Osteocyte (in vitro differentiated cells): ENCODE results near the gene TRIM38. TPM values are rescaled to one million over a fixed set of nuclear protein-coding genes. Genes with fewer than 3 reads are reported as not detected.

ENCODE experiments used
- DNase-seq: peaks from one replicate; pipeline ENCODE4 v3.0.0; 2021; ENCODE audit warnings: mixed read lengths; ENCODE audit not compliant: unreplicated experiment; ENCODE audit errors: extremely low spot score
- H3K27ac Mint-ChIP-seq: one replicate; pipeline ENCODE4 v1.8.0; 2021; ENCODE audit warnings: mild to moderate bottlenecking, mixed read lengths; ENCODE audit not compliant: unreplicated experiment
- H3K27me3 Mint-ChIP-seq: one replicate; pipeline ENCODE4 v1.8.0; 2021; ENCODE audit warnings: mixed read lengths; ENCODE audit not compliant: unreplicated experiment
- H3K36me3 Mint-ChIP-seq: one replicate; pipeline ENCODE4 v1.8.0; 2021; ENCODE audit warnings: mixed read lengths; ENCODE audit not compliant: unreplicated experiment
- H3K4me1 Mint-ChIP-seq: one replicate; pipeline ENCODE4 v1.8.0; 2021; ENCODE audit warnings: mixed read lengths; ENCODE audit not compliant: unreplicated experiment
- H3K4me3 Mint-ChIP-seq: one replicate; pipeline ENCODE4 v1.8.0; 2021; ENCODE audit warnings: mild to moderate bottlenecking, moderate library complexity, mixed read lengths; ENCODE audit not compliant: unreplicated experiment
- H3K9me3 Mint-ChIP-seq: one replicate; pipeline ENCODE4 v1.8.0; 2021; ENCODE audit warnings: mixed read lengths; ENCODE audit not compliant: unreplicated experiment
- CTCF ChIP-seq: fragments of 200-600 bp; sonication (generic); IDR thresholded peaks from 2 replicates; pipeline ENCODE4 v1.5.0; 2021; ENCODE audit warnings: antibody characterized with exemption, mild to moderate bottlenecking, moderate library complexity
- total RNA-seq: library from RNA; stranded (reverse); gene quantifications from 2 replicates; pipeline ENCODE4 v1.2.1, GENCODE V29; 2021

Gene TRIM38
- total RNA-seq, 1 donor from 2014 or later = 8.4 TPM

DNA sequence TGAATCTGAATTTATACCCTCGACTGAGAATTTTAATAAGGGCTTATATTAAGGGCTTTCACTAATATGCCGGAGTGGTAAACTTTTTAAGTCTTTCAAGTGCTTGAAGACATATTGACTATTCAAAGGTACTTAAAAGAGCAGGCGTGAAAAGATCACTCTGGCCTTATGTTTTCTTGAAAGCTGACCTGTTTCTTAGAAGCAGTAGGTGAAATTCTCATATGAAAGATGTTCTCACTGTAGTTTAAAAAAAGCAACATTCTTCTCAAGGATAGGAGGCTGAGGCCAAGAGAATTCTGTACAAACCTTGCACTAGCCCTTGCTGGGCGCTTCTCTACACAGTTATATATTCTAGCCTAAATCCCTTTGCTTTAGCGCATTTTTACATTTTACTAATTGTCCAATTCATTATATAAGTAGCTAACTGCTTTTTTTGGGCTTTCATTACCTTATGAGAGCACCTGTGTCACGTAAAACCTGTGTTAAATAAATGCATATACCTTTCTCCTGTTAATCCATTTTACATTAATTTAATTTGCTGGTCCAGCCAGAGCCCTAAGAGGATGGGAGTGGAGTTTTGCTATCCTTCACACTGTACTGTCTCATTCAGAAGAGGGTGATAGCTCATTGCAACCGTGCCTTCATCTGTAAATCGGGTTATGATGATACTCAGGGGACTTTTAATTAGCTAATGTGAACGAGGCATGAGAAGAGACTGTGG, 65.0 kb downstream of the TRIM38 start:
- no peak for TF ChIP-seq CTCF
- no peak for DNase-seq
- Mint-ChIP-seq H3K4me3 (peak overlapping the region; percentile 93), H3K27ac (peak overlapping the region; percentile 98), H3K36me3 (no peaks in the 10 kb centered on the region), H3K4me1 (peaks cover 37% of the 10 kb centered on the region), H3K27me3 (no peaks in the 10 kb centered on the region), H3K9me3 (no peaks in the 10 kb centered on the region)

DNA sequence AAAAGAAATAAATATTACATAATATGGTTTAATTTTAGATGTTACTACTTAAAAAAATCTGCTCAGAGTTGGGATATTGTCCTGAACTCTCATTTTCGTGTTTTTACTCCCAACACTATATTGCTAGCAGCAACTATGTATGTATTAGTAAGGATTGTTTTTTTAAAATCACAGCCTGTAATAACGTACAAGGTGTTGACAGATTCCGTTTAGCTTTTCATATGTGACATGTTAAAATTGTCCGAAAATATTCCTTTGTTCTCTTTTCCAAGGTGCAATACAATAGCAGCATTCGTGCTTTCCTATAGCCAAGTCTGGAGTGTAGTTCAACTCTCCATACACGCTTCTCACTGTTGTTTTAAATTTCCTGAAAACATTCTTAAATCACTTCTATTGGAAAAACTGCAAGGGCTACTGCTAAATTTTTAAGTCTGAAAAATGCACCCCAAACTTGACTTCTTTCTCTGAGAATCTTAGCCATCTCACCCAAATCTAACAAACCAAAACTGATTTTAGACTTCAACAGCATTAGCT, 65.7 kb downstream of the TRIM38 start:
- Mint-ChIP-seq H3K27me3 (no peaks in the 10 kb centered on the region), H3K4me1 (peaks cover 36% of the 10 kb centered on the region), H3K9me3 (no peaks in the 10 kb centered on the region), H3K36me3 (no peaks in the 10 kb centered on the region), H3K27ac (peak overlapping the region; percentile 98), H3K4me3 (no peak overlapping the region)
- TF ChIP-seq CTCF = no peak
- DNase-seq = no peak

- Mint-ChIP-seq H3K27ac (peak overlapping the region; percentile 61), H3K4me3 (no peak overlapping the region), H3K9me3 (no peaks in the 10 kb centered on the region), H3K36me3 (no peaks in the 10 kb centered on the region), H3K27me3 (no peaks in the 10 kb centered on the region), H3K4me1 (peaks cover 40% of the 10 kb centered on the region)
- DNase-seq = no peak
- no peak for TF ChIP-seq CTCF
Measured at GRCh38 chr6:26028746-26029569, 66.4 kb downstream of the TRIM38 start.

DNA sequence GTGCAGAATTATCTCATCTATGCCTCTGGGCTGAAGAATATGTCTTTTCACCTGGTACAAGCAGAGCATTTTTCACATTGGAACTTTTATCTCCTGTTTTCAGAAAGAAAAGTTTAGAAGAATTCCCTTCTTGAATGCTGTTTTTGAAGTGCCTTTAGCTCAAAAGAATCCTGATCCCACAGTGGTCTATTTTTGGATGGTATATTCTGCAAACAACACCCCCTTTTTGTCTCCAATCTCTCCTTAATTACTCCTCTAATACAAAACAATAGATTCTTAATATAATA, 66.9 kb downstream of the TRIM38 start:
- no peaks in the 10 kb centered on the region for H3K27me3 Mint-ChIP-seq
- TF ChIP-seq CTCF = no peak
- H3K27ac Mint-ChIP-seq = peak overlapping the region; percentile 61
- peaks cover 46% of the 10 kb centered on the region for H3K4me1 Mint-ChIP-seq
- H3K36me3 Mint-ChIP-seq = no peaks in the 10 kb centered on the region
- DNase-seq = no peak
- no peaks in the 10 kb centered on the region for H3K9me3 Mint-ChIP-seq
- no peak overlapping the region for H3K4me3 Mint-ChIP-seq
